GM12878 (cell line): ENCODE measurements around the gene TNFSF9. TPM values are rescaled to one million over a fixed set of nuclear protein-coding genes. Genes with fewer than 3 reads are reported as not detected.

ENCODE experiments used
- BHLHE40 ChIP-seq, 2 experiments: fragments of 450-650 bp in 1 of 2; IDR thresholded peaks; 2 replicates each; pipeline ENCODE4 v1.6.1; 2011 to 2017; ENCODE audit warnings: low read depth in 2 of 2, borderline replicate concordance in 1 of 2, improper control_type of control experiment in 1 of 2, low read length in 1 of 2, mild to moderate bottlenecking in 1 of 2
- CTCF ChIP-seq, 3 experiments: IDR thresholded peaks in 2 of 3; conservative IDR thresholded peaks in 1 of 3; 2 replicates each; pipeline ENCODE4 v1.5.1; 2011; ENCODE audit warnings: low read depth in 3 of 3, low read length in 3 of 3, mild to moderate bottlenecking in 3 of 3, control low read depth in 2 of 3, moderate library complexity in 2 of 3, inconsistent platforms in 1 of 3, mixed read lengths in 1 of 3; ENCODE audit not compliant: control insufficient read depth in 2 of 3, insufficient read depth in 1 of 3; ENCODE audit errors: extremely low read depth in 1 of 3
- DPF2 ChIP-seq: fragments of 450-650 bp; IDR thresholded peaks from 2 replicates; pipeline ENCODE4 v1.6.1; 2017; ENCODE audit warnings: mild to moderate bottlenecking
- FOXK2 ChIP-seq: fragments of 450-650 bp; IDR thresholded peaks from 2 replicates; pipeline ENCODE4 v1.6.1; 2017; ENCODE audit warnings: mild to moderate bottlenecking, moderate library complexity
- JUNB ChIP-seq: IDR thresholded peaks from 2 replicates; pipeline ENCODE4 v1.6.1; 2016; ENCODE audit warnings: antibody characterized with exemption, mild to moderate bottlenecking
- KLF5 ChIP-seq: fragments of 450-650 bp; IDR thresholded peaks from 2 replicates; pipeline ENCODE4 v1.6.1; 2014; ENCODE audit warnings: mild to moderate bottlenecking; ENCODE audit not compliant: partially characterized antibody
- NR2C2 ChIP-seq: IDR thresholded peaks from 2 replicates; pipeline ENCODE4 v1.6.1; 2011; ENCODE audit warnings: borderline replicate concordance, low read depth; ENCODE audit not compliant: control insufficient read depth, insufficient read length
- RCOR1 ChIP-seq: conservative IDR thresholded peaks from 2 replicates; pipeline ENCODE4 v1.6.1; 2012; ENCODE audit warnings: low read depth, low read length, improper control_type of control experiment
- SPI1 ChIP-seq: IDR thresholded peaks from 2 replicates; pipeline ENCODE4 v1.6.1; 2011; ENCODE audit warnings: low read depth, mild to moderate bottlenecking, low read length, moderate library complexity, borderline replicate concordance; ENCODE audit not compliant: insufficient read depth
- ZBED1 ChIP-seq: IDR thresholded peaks from 2 replicates; pipeline ENCODE4 v1.6.1; 2016; ENCODE audit warnings: borderline replicate concordance
- ZBTB33 ChIP-seq: fragments of 450-650 bp; IDR thresholded peaks from 2 replicates; pipeline ENCODE4 v1.6.1; 2017; ENCODE audit warnings: mild to moderate bottlenecking
- polyA plus RNA-seq, 11 experiments: library from polyadenylated mRNA; depleted of rRNA in 4 of 11; unstranded in 6 of 11; stranded (reverse) in 5 of 11; fragments of >200 nt; fragmentation: Nextera tagmentation in 4 of 11; fragmentation: Illumina TruSeq in 1 of 11; extraction: Ambion mirVana in 4 of 11; extraction: Trizol in 1 of 11; gene quantifications; 1 replicate in 1 of 11; 2 replicates in 10 of 11; pipeline versions ENCODE4 v1.2.1 to v1.2.3, GENCODE V29; 2011 to 2016; ENCODE audit warnings: inconsistent platforms in 2 of 11, missing spikeins in 2 of 11, low read depth in 1 of 11
- total RNA-seq, 4 experiments: library from RNA; depleted of rRNA in 3 of 4; stranded (reverse); fragments of >200 nt in 3 of 4; fragmentation: Illumina TruSeq in 1 of 4; extraction: Trizol in 1 of 4; gene quantifications; 2 replicates each; pipeline versions ENCODE4 v1.2.1 to v1.2.3, GENCODE V29; 2013 to 2021

Gene TNFSF9
- total and polyA plus RNA-seq, 10 of the 15 experiments (the other 5 are each of a cell fraction or from before 2014, with no cell fraction given): 6.2 to 75.3 (median 22.1) TPM

- TF ChIP-seq ZBTB33 (0 out of 2 replicates have a peak, but pooled peaks have one; percentile 12), FOXK2 (no peak), NR2C2 (no peak), BHLHE40 (IDR thresholded peaks at IDR 0.05; ENCODE audit: borderline replicate concordance in 1 of 2, low read depth in 2 of 2, low read length in 1 of 2) (peak; percentile 98 to 99), KLF5 (peak; percentile 85), CTCF (IDR thresholded peaks at IDR 0.05 in 2 of 3, conservative IDR thresholded peaks at IDR 0.05 in 1 of 3; ENCODE audit: control insufficient read depth in 2 of 3, extremely low read depth in 1 of 3, insufficient read depth in 1 of 3, low read depth in 3 of 3, low read length in 3 of 3) (no peak), JUNB (no peak; the same call in 1 of the 2 replicates), DPF2 (peak; percentile 93), ZBED1 (no peak; the same call in 1 of the 2 replicates), SPI1 (peak; percentile 73; the same call in 1 of the 2 replicates), RCOR1 (no peak)
Observed at GRCh38 chr19:6521718-6522646, 8.8 kb upstream of the TNFSF9 start (continued).
